ENCODE measurements around the gene TNK2.
"Not testable (repeated sequence)": the region's sequence is repeated elsewhere in the genome, so short reads cannot be mapped to it uniquely, and the experiment has no call there.

DNA sequence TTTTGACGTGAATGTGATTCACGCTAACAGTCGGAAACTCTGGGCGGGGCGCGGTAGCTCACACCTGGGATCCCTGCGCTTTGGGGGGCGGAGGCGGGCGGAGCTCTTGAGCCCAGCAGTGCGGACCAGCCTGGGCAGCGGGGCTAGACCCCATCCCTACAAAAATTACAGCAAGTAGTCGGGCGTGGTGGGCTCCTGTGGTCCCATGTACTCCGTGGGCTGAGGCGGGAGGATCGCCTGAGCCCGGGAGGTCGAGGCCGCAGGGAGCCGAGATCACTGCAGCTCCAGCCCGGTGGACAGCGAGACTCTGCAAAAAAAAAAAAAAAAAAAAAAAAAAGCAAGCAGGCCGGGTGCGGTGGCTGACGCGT is 46.4 kb upstream of the TNK2 start:
- TF ChIP-seq YY1 (IDR thresholded peaks at IDR 0.05; ENCODE audit: insufficient read depth, insufficient read length); ZNF274 (IDR thresholded peaks at IDR 0.05; ENCODE audit: low read depth, low read length); SUZ12 (IDR thresholded peaks at IDR 0.05; ENCODE audit: extremely low read depth, insufficient read depth, insufficient read length): not testable (repeated sequence)
